ENCODE measurements around the gene TOP1.

DNA sequence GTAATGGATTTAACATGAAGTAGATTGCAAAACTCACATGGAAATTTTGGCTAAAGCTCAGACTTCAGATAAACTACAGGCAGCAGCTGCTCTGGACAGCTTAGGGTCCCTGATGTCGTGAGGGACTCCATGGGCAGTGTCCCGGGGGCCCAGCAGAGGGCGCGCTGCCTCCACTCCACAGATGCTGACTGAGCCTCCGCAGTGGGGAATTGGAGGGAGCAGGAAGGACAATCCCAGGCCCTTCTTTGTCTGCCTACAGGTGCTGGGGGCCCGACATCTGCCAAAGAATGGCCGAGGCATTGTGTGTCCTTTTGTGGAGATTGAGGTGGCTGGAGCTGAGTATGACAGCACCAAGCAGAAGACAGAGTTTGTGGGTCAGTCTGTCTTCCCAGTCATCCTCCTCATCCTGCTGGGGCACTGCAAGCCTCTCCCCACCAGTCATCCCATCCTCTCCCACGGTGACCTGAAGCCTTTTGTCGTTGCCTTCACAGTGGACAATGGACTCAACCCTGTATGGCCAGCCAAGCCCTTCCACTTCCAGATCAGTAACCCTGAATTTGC, 144.6 kb downstream of the TOP1 start:
- TF ChIP-seq, protein P1, sequence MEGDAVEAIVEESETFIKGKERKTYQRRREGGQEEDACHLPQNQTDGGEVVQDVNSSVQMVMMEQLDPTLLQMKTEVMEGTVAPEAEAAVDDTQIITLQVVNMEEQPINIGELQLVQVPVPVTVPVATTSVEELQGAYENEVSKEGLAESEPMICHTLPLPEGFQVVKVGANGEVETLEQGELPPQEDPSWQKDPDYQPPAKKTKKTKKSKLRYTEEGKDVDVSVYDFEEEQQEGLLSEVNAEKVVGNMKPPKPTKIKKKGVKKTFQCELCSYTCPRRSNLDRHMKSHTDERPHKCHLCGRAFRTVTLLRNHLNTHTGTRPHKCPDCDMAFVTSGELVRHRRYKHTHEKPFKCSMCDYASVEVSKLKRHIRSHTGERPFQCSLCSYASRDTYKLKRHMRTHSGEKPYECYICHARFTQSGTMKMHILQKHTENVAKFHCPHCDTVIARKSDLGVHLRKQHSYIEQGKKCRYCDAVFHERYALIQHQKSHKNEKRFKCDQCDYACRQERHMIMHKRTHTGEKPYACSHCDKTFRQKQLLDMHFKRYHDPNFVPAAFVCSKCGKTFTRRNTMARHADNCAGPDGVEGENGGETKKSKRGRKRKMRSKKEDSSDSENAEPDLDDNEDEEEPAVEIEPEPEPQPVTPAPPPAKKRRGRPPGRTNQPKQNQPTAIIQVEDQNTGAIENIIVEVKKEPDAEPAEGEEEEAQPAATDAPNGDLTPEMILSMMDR (IDR thresholded peaks at IDR 0.05), result peak; percentile 98
- no peak for TF ChIP-seq EP300 (IDR thresholded peaks at IDR 0.05)
